Measurements from ENCODE around the gene PBRM1.

DNA sequence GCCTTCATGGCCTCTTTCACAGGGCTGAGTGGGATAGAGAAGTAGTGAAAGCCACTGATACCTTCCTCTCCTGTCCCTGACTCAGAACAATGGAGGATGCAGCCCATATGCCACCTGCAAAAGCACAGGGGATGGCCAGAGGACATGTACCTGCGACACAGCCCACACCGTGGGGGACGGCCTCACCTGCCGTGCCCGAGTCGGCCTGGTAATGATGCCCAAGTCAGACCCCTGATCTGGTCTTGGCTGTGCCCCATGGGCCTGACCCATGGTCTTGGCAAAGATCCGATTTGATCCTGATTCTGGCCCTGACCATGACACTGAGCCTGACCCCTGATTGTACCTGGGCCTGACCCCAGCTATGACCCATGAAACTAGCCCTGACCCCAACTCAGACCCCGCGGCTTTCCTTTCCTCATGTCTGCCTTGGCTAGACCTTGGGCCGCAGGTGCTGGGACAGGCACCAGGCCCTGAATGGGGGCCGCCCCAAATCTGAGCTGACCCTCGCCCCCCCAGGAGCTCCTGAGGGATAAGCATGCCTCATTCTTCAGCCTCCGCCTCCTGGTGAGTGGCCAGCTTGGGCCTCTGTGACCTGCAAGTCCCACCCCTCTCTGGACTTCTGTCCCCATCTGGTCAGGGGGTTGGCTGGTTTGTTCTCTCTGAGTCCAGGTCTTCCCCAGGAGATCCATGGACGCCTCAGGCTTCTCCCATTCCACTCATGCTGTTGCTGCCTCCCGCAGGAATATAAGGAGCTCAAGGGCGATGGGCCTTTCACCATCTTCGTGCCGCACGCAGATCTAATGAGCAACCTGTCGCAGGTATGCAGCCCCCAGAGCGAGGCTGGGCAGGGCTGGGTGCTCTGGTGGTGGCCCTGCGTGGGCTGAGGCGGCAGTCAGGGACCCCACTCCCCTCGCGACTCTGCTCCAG, 167.7 kb downstream of the PBRM1 start:
- TF ChIP-seq ZNF205 (CRISPR knock-in tag; IDR thresholded peaks at IDR 0.05) (no peak), POLR2A (IDR thresholded peaks at IDR 0.05; ENCODE audit: insufficient read depth in 1 of 2, low read depth in 2 of 2, low read length in 2 of 2) (no peak), KLF16 (CRISPR knock-in tag; IDR thresholded peaks at IDR 0.05) (no peak), RORA (CRISPR knock-in tag; IDR thresholded peaks at IDR 0.05) (no peak), CHD2 (IDR thresholded peaks at IDR 0.05; ENCODE audit: low read depth, low read length) (no peak), CEBPB (IDR thresholded peaks at IDR 0.05; ENCODE audit: borderline replicate concordance, low read depth, low read length) (no peak), FOXM1 (CRISPR knock-in tag; IDR thresholded peaks at IDR 0.05) (no peak)
- TF ChIP-seq, protein P1, sequence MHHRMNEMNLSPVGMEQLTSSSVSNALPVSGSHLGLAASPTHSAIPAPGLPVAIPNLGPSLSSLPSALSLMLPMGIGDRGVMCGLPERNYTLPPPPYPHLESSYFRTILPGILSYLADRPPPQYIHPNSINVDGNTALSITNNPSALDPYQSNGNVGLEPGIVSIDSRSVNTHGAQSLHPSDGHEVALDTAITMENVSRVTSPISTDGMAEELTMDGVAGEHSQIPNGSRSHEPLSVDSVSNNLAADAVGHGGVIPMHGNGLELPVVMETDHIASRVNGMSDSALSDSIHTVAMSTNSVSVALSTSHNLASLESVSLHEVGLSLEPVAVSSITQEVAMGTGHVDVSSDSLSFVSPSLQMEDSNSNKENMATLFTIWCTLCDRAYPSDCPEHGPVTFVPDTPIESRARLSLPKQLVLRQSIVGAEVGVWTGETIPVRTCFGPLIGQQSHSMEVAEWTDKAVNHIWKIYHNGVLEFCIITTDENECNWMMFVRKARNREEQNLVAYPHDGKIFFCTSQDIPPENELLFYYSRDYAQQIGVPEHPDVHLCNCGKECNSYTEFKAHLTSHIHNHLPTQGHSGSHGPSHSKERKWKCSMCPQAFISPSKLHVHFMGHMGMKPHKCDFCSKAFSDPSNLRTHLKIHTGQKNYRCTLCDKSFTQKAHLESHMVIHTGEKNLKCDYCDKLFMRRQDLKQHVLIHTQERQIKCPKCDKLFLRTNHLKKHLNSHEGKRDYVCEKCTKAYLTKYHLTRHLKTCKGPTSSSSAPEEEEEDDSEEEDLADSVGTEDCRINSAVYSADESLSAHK (CRISPR knock-in tag; IDR thresholded peaks at IDR 0.05; ENCODE audit: borderline replicate concordance), result no peak
